ENCODE measurements around the gene AVPR1B.

Gene AVPR1B

DNA sequence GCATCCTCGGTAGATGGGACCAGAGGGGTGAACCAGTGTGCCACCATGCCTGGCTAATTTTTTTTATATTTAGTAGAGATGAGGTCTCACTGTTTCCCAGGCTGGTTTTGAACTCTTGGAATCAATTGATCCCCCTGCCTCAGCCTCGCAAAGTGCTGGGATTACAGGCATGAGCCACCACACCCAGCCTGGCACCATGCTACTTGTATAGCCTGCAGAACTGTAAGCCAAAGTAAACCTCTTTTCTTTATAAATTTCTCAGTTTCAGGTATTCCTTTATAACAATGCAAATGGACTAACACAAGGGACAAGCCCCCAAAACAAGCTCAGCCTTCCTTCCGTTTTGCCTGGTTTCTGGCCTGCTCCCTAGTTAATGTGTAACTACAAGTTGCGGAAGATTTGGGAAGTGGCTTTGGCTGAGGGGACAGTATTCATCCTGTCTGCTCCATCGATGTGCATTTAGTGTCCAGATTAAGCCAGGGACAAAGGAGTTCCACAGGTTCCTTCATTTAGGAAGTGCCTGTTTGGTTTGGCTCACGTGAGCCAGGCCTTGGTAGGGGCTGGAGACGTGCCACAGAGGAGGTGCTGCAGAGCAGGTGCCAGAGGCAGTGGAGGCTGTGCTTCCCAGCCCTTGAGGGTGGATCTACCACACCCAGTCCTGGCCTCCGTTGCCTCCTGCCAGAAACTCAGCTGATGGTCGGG lies 4.4 kb downstream of the AVPR1B start:
- no peak for DNase-seq (ENCODE audit: low read depth in 2 of 2)

DNA sequence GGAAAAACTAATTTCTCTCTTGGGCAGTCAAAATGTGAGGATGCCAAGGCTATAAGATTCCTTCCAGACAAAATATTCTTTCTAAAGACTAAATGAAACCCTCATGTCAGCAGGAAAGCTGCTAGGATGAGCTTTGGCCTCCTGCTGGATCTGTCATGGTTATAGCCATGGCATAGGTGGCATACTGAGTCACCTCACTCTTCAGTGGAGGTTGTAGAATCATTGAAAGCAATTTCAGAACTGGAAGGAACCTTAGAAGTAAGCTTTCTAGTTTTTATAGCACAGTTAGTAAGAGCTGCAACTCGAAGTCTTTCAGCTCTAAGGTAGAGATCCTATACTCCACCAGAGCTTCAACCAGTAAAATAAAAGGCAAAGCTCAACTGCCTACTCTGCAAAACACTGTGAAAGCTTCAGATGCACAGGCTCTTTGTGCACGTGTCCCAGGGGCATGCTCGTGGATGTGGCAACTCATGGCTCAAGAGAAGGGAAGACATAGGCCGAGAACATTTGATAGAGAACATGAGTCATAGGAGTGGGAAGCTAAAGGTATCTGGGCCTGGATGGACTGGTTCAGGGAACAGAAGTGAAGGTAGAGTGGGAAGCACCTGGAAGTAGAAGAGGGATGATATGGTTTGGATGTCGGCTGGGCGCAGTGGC lies 5.8 kb downstream of the AVPR1B start:
- DNase-seq (ENCODE audit: low read depth in 2 of 2), result no peak

DNA sequence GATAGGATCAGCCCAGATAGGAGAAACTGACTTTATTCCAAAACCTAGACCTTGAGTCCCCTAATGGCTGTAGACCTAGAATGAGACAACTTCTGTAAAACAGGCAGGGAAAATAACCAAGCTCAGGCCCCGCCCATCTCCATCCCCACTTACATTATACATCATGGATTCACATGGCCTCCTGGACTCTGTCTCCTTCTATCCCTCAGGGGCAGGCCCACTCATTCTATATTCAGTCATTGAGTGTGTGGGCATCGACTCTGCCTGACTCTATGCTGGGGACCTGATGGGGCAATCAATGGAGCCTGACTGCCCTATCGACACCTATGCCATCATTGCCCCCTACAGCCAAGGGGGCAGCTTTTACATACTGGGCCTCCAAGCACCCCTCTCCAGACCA lies 6.4 kb downstream of the AVPR1B start:
- no peak for DNase-seq (ENCODE audit: low read depth in 2 of 2)

DNA sequence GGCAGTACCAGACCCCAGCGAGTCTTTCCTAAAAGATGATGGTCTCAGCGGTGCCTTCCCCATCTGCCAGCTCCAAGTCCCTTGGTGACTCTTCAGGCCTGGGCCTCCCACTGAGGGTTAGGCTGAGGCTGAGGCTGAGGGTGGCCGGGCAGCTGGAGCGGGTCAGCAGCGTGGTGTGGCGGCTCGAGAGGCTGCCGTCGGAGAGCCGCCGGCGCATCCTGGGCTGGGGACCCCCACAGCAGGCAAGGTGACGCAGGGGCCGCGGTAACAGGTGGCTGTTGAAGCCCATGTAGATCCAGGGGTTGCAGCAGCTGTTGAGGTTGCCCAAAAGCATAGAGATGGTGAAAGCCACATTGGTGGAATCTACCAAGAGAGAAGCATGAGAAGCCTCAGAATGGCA lies 7.0 kb downstream of the AVPR1B start:
- DNase-seq (ENCODE audit: low read depth in 2 of 2), result no peak

DNA sequence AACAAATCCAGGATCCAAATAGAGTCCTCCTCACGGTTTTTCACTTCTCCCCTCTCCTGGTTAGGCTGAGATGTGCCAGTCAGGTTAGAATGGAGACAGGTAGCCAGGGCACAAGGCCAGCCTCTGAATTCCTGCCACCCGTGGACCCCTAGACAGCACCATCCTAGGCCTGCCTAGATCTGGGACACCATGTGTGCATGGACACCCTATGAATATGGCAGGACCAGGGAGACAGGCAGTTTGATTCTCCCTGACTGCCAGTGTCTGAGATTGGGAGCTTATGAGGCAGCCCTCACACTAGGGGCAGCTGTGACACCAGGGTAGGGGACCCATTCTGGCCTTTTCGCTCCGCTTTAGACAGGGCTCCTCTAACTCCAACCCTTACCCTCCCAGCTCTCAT lies 7.5 kb downstream of the AVPR1B start:
- DNase-seq (ENCODE audit: low read depth in 2 of 2), result no peak

DNA sequence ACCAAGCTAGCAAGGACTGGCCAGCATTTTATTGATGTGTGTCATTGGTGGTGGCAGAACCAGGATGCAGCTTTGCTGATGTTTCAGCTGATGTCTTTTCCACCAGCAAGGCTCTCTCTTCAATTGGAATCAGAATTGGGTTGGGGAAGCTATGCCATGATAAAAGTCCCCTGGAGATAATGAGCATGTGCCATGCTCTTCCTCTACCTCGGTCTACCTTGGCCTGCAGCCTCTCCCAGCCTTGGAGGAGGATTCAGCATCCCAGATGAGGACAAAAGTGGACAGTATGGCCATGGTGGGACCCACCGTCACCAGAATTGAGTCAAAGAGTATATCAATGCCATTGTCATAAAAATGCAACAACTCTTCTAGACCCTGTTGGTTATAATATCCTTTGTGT lies 8.6 kb downstream of the AVPR1B start:
- no peak for DNase-seq (ENCODE audit: low read depth in 2 of 2)

DNA sequence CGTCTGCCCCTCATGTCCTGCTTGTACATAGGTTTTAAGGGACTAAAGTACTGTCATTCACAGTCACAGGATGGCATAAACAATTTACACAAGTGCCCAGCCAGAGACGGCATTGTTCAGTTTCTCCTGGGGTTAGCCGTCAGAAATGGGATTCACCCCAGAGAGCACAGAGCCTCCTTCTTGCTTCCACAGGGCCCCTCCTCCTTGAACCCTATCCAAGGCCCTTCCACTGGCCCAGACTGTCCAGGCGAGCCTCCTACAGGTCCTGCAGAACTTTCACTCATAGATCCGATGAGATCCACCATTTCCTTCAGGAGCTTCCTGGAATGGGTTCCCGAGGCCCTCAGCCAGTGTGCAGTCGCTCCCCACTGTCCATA lies 10.0 kb downstream of the AVPR1B start:
- DNase-seq (ENCODE audit: low read depth in 2 of 2), result no peak

DNA sequence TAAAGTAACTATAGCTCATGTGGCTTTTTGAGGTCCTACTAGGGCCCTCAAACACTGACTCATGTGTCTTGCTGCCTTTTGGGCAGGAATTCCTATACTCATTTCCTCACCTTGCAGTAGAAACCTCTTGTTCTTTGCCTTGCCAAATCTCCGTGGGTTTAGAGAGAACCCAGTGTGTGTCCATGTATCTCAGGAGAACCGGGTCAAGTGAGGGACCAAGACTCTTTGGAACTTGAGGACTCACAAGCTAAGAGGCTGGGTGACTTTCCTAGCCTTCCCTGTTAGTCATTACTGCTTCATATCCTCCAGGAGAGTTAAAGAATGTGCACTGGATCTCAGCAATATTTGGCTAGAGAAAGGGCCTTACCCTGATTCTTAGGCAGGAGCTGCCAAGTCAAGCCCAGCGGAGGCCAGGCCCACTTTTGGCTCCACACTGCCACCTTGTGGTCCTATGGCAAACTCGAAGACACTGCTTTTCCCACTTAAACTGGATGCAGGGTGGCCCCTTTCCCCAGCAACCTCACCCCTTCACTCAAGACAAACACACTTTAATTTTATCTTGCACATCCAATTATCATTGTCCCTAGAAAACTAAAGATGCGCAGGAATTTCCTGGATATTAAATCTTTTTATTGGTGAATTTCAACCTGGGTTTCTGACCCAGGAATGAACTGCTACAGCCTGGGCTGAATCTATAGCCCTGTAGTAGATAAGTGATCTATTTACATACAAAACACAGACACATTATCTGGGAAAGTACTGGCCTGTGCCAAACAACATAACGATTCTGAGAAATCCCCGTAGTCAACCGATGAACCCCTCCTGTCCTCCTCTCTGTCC lies 10.6 kb downstream of the AVPR1B start:
- peak; percentile 64 to 70 for DNase-seq (ENCODE audit: low read depth in 2 of 2)

DNA sequence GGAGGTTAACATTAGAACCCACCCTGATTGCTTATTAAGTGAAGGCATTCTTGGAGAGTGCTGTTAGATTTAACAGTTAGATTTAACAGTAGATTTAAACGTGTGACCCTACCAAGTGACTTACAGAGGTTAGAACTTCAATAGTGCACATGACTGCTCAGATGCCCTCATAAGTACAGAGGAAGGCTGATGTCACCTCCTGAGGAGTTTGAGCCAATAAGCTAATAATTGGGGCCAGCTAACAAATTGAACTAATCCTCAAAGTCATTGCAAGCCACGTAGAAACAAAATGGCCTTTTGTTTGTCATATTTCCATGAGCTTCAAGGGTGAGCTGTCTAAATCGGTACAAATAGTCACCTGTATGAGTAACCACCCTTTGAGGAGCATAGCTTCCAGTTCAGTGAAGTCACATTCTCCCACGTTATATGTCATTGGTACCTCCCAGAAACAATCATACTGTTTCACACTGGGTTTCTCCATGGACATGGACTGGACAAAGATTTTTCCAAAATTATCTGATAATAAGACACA lies 11.7 kb downstream of the AVPR1B start:
- no peak for DNase-seq (ENCODE audit: low read depth in 2 of 2)

DNA sequence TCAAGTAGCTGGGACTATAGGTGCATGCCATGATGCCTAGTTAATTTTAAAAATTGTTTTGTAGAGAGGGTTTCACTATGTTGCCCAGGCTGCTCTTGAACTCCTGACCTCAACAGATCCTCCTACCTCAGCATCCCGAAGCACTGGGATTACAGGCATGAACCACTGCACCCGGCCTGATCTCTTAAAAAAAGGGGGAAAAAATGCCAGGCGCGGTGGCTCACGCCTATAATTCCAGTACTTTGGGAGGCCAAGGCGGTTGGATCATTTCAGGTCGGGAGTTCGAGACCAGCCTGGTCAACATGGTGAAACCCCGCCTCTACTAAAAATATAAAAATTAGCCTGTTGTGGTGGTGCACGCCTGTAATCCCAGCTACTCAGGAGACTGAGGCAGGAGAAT lies 13.2 kb downstream of the AVPR1B start:
- DNase-seq (ENCODE audit: low read depth in 2 of 2), result no peak

DNA sequence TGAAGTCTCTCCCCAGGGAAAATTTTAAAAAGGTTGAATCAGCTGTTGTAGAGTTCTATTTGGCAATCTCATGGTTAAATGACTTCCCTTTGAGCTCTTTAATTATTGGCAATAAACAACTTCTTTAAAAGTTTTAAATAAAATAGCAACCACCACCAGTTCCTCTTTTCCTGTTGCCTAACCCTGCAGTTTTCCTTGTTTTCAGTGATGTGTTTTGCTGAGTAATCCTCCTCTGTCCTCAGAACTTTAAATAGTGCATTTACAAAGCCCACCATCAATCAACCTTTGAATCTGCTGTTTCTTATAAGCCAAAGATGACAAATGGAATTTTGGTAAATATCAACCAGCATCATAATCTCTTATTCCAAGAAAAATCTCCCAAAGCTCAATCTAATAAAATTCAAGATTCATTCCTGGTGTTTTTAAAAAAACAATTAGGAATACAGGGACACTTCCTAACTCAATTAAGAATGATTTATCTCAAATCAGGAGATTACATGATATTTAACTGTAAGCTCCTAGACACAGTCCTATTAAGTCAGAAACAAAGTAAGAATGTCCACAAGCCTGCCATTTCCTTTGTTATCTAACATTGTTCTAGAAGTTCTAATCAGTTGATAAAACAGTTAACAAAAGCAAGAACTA lies 14.8 kb downstream of the AVPR1B start:
- DNase-seq (ENCODE audit: low read depth in 2 of 2), result no peak

DNA sequence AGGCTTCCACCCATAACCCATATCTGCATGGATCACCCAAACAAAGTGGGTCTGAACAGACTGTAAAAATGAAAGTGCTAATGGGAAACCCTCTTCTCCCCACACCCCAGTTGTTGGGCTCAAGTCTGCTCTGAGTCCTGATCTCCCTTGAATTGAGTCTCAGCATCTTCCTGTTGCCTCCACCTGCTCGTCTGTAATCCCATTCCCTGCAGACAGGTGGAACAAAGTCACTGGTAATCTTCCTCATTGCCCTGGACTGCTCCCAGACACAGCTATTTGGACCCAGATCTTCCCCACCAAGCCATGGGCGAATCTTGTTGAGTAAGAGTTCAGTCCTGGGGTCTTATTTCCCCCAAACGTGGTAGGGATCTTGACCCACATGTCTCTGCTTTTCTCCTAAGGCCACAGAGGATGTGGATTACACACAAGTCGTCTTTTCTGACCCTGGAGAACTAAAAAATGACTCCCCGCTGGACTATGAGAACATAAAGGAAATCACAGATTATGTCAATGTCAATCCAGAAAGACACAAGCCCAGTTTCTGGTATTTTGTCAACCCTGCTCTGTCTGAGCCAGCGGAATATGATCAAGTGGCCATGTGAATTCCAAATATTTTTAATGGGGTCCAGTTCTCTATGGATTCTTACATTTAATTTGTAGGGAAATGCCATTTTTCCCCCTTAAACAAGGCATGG lies 15.7 kb downstream of the AVPR1B start:
- DNase-seq (ENCODE audit: low read depth in 2 of 2), result no peak

DNA sequence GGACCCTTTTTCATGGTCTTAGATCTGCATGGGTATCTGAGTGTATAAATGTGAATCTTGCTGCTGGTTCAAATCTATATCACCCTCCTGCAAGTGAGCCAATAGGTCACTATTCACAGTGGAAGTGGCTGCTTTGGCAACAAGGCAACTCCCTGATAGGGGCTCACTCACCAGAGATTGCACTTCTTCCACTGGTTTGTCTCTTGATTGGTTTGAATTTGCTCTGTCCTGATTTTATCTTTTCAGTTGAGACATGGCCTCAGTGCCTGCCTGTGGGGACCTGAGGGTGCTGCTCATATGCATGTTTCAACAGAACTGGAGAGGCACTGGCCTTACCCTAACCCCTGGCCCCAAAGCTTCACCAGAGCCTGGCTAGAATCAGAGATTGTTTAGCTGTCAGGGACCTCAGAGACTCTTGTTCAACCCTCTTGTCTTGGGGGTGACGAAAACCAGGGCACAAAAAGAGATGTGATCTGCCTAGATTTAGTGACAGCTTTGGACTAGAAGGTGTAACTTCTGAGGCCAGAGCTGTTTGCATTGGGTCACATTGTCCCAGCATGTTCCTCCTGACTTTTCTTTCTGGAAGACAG lies 16.9 kb downstream of the AVPR1B start:
- DNase-seq (ENCODE audit: low read depth in 2 of 2), result no peak

DNA sequence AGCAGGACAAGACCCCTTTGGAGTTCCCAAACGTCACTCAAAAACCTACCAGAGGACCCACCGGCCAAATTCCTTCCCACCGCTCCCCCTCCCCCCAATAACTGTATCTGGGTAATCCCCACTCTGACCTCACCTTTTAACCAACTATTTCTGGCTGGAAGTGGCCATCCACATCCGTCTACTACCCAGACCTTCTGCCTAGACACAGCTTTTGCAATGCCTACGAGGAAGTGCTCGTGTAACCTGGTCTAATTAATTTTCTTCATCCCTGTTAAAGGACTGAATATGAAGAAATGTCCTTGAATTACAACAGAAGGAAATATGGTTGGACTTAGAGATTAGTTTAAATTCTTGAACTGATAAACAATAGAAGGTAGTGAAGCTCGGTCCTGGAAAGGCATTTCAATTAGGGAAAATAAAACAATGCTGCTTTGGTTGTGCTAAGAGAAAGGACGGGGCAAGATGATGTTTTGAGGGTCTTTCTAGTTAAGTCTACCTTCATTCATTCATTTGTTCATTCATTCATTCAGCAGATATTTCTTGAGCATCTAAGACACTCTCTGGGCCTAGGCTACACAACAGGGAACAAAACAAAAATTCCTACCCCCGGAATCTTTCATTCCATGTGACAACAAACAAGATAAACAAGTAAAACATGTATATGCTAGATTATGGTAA lies 18.8 kb downstream of the AVPR1B start:
- DNase-seq (ENCODE audit: low read depth in 2 of 2), result no peak

DNA sequence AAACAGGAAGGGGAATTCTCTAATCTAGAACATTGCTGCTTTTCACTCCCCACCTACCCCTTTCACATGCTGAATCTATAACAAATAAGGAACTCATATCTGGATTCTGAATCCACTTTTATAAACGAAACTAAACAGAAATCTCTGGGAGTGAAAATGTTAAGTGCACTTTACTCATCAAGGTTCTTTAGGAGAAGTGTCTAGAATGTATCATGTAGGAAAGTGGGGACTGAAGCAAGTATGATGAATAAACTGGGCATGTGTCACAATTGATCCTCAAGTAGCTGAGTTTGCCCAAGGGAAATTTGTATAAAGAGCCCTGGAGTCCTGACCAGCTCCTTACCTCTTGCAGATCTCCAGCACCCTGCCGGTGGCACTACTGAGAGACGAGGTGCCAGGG lies 19.8 kb downstream of the AVPR1B start:
- no peak for DNase-seq (ENCODE audit: low read depth in 2 of 2)

DNA sequence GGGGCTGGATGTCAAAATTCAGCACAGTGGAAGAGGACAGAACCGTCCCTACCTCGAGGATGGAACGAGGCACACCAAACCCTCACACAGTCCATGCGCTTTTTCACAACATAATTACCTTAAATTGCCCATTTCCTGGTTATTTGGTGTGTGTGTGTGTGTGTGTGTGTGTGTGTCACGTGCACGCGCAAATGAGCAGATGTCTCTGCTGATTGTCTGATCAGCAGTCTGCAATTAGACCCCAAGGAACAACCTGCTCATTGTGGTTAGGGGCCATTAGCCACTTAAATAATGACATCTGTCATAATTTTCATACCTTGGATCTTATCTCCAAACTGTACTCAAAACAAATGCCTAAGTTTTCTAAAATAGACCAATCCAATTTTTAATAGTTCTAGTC lies 23.2 kb downstream of the AVPR1B start:
- no peak for DNase-seq (ENCODE audit: low read depth in 2 of 2)

DNA sequence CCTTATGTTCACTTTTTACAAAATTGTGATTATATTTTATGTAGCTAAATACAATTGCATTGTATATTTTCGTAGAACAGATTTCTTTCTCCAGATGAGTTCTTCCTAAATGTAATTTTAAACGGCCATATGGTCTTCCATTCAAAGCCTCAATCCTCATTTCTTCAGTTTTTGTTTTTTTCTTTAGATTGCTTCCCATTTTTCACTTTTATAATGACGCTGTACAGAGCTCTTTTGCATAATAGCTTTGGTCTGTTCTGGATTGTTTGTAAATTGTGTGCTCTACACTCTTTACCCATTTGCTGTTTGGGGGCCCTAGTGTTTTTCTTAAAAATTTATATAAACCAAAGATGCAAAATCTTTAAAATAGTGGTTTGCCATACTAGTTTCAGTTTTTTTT lies 27.8 kb downstream of the AVPR1B start:
- no peak for DNase-seq (ENCODE audit: low read depth in 2 of 2)

DNA sequence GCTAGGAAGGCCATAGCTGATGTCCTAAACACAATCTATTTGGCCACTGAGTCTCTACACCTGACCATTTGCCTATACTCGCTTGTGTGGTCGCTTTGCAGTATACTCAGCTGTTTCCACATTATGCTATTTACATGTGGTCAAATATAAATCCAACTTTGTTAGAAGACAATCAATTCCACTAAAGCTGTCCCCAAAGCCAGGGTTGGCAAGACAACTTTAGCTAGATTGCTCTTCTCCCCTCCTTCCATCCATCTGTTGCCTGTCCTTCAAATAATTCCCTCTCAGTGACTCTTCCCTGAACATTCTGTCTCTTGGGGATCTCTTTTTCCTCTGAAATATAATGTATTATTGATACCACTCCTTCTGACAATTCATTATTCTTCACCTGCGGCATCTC lies 30.1 kb downstream of the AVPR1B start:
- no peak for DNase-seq (ENCODE audit: low read depth in 2 of 2)

DNA sequence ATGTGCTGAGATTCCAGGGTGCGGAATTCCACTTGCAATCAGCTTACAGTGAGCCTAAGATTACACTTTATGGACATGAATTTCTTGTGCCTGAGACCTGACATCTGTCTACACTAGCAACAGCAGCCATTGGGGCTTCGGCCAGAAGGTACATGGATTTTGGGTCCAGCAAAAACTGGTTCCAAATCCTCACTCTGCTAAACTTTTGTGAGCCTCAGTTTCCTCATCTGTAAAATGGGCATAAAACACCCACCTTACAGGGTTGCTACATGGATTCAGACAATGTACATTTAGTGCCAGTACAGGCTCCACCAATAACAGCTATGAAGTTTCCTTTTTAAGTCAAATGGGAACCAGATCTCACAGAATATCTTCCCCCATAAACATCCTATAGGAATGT lies 33.4 kb downstream of the AVPR1B start:
- no peak for DNase-seq (ENCODE audit: low read depth in 2 of 2)

DNA sequence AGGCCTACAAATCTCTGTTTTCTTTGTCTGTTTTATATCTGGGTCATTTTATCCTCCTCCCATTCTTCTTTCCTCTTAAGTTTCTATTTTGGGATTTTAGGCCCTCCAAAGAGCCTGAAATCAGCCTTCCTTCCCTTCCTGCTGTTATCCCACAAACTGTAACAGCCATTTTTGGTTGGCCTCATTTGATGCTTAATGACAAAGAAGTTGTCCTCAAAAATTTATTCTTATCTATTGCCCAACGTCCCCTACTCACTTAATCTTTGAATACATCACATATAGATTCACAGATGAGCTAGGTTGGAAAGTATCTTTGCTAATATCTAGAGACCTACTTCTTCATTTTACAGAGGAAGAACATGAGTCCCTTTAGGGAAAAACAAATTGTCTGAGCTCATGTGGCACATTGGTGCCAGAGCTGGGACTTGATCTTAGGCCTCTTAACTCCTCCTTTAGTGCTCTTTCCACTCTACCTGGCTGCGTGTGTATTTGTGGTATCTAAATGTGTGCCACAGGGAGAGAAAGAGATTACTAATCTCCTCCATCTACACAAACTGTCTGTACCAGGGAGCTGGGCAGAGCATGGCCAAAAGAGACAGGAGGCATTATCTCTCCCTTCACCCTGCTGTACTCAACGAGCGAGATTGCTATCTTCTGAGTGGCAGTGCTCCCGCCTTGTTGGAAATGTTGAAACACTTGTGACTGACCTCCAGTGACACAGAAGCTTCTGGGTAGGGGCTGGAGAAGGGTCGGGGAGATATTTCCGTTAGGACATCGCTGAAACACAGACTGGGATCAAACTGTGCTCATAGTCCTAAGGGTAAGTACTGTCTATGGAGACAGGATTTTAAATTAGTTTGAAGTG lies 34.1 kb downstream of the AVPR1B start:
- no peak for DNase-seq (ENCODE audit: low read depth in 2 of 2)
